HG03457 (cell line): ENCODE measurements around the gene ZNF664.

Source experiments
- ATAC-seq: cut with Tn5 transposase; IDR thresholded peaks from one replicate; pipeline ENCODE4 v1.9.1; 2021; ENCODE audit warnings: moderate number of reproducible peaks; ENCODE audit not compliant: unreplicated experiment

ZNF664 gene

DNA sequence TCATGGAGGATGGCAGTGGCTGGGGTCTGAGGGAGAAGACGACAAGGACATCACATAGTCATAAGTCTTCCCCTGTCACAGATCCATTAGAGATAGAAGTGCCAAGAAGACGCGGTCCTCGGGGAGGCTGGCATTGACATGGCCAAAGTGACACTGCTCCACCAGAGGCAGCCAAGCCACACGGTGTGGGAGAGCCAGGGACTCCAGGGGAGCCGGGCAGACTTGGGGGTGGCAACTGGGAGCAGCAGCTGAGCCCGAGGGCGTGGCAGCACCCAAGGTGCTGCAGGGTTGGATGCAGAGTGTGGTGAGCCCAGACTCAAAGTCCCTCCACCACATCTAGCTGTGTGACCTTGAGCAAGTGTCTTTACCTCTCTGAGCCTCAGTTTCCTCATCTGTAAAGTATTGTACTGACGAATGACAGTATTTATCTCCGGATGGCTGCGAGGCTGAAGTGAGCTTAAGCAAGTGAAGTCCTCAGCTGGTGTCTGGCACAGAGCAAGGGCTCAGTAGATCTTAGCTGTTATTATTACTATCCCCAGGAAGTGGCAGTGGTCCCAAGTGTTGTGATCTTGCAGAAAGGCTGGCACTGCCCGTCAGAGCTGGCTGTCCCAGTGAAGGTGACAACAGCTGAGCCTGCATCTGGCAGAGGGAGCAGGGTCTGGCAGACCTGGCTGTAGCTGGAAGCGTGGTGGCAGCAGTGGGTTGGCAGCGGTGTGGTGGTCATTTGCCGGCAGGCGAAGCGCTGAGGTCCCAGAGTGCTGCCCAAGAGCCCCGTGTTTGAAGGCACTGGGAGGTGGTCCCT lies 54.9 kb downstream of the ZNF664 start:
- no peak for ATAC-seq

- ATAC-seq, result no peak
These were observed 55.5 kb downstream of the ZNF664 start for GRCh38 chr12:124028555-124028925.

DNA sequence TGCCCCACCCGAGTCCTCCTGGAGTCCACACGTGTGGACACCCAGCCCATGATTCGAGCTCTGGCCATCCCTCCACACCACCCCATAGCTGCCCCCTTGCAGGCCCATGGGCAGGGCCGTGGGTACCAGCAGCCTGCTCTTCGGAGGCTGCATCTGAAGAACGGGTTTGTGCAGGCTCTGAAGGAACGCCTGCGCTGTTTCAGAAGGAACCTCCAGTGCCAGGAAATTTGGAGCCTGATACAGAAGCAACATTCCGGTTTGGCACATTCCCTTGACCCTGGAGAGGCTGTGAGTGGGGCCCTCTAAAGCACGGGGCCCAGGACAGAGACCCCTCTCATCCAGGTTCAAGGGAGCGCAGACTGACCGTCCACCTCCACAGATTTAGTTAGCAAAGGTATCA lies 57.0 kb downstream of the ZNF664 start:
- no peak for ATAC-seq

GRCh38 chr12:124030510-124030909 lies 57.5 kb downstream of the ZNF664 start:
- ATAC-seq, result no peak

DNA sequence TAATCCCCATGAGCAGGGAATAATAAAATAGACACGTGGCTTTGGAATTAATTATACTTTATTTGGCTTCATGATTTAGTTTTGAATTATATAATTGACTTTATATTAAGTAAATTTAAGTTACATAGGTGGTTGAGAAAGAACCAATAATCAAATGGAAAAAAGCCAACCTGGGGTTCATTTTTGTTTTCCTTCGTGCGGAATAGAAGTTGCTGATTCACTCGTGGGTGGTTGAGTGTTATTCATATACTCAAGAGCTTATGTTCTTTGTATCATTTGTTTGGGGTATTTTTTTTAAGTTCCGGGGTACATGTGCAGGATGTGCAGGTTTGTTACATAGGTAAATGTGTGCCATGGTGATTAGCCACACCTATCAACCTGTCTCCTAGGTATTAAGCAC lies 58.0 kb downstream of the ZNF664 start:
- ATAC-seq, result no peak

- ATAC-seq, result no peak
These were observed 59.4 kb downstream of the ZNF664 start for GRCh38 chr12:124032265-124032886.

GRCh38 chr12:124033859-124034258 lies 60.8 kb downstream of the ZNF664 start:
- ATAC-seq, result no peak

DNA sequence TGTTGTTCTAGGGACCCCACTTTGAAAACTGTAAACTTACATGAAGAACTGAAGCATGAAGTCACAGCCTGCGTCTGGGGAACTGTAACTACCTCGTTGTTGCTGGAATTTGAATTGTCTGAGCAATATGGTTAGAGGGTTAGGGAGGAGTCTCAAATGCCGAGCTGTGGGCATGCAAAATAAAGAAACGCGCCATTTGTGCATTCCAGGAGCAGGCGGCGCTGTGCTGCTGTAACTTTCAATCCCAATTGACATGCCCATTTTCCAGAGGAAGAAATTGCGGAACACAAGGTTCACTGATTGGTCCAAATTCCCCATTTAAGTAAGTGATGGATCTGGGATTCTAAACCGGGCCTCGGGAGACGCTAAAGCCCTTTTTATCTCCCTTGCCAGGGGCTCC lies 61.3 kb downstream of the ZNF664 start:
- ATAC-seq, result no peak

GRCh38 chr12:124035163-124035562 lies 62.1 kb downstream of the ZNF664 start:
- no peak for ATAC-seq

DNA sequence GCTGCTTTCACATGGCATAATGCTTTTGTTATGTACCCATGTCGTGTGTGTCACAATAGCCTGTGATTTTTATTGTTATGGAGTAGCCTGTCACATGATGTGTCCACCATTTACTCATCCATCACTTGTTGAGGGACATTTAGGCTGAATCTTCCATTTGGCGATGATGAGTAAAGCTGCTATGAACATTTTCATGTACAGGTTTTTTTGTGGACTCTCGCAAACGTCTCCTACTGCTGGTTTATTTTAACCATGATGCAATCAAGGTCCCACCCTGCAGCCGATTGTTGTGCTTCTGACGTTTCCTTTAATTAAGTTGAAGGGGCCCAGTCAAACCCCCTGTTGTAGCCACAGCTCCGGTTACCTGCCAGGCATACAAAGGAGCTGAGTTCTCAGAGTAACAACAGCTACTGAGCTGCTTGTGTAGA lies 63.2 kb downstream of the ZNF664 start:
- ATAC-seq, result no peak

DNA sequence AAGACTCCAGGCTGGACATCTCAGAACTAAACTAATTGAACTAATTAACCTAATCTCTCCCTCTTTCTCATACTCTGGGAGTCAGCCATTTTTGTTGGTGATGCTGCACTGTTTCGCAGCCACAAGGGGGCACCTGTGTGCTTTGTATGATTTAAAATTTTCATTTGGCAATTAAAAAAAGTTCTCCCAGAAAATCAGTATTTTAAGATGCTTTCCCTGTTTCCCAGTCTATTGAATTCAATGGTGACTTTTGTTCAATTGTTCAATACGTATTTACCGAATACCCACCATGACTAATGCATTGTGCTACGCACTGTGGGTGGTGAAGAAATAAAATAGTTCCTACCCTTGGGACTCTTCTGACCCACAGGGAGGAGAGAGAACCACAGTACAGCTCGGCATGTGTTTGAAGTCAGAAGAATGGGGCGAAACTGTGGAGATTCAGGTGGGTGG lies 63.7 kb downstream of the ZNF664 start:
- no peak for ATAC-seq

DNA sequence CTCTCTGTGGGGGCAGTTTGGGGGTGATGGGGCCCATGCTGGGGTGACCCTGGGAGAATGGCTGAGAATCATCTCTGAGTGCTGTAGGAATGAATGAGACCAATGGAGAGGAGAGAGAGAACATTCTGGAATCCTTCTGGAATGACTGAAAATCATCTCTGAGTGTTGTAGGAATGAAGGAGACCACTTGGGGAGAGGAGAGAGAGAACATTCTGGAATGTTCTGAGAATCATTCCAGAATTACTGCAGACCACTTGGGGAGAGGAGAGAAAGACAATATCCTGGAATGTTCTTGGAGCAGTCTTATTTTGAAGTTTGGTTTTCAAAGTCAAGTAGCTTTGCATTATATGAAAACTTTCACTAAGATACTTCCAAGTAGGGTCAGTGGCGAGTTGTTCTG lies 64.3 kb downstream of the ZNF664 start:
- ATAC-seq, result no peak

DNA sequence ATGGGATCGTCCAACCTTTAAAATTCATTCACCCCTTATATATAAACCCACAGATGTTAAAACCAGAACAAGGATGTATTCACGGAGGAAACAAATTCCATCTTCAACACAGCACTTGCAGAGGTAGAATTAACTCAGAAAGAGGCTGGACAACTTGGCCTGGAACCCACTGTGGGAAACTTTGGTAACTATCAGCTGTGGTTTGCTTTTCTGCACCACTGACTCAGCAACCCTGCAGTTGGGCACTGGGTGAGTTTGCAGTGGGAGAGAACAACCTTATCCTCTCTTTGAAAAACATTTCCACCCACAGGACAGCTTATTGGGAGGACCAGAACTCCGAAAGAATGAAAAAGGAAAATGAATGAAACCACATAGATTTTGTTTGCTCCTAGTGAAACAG lies 66.3 kb downstream of the ZNF664 start:
- no peak for ATAC-seq

GRCh38 chr12:124040291-124040690 lies 67.3 kb downstream of the ZNF664 start:
- ATAC-seq, result no peak

DNA sequence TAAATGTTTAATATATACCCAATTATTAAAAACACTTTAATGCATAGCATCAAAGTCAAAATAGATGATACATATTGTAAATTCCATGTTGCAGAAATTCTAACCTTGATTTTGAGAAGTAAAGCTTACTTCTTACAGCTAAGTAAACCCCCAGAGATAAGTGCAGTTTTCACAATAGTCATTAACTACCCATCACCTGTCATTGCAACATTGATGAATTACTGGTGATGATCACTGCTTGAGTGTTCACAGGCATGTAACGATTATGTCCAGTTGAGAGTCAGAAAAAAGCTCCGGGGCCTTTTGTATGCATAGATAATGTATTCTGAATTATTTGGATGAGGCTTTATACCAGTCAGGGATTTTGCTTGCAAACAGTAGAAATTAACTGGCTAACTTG lies 67.7 kb downstream of the ZNF664 start:
- ATAC-seq, result no peak

GRCh38 chr12:124041907-124042306 lies 68.9 kb downstream of the ZNF664 start:
- no peak for ATAC-seq

DNA sequence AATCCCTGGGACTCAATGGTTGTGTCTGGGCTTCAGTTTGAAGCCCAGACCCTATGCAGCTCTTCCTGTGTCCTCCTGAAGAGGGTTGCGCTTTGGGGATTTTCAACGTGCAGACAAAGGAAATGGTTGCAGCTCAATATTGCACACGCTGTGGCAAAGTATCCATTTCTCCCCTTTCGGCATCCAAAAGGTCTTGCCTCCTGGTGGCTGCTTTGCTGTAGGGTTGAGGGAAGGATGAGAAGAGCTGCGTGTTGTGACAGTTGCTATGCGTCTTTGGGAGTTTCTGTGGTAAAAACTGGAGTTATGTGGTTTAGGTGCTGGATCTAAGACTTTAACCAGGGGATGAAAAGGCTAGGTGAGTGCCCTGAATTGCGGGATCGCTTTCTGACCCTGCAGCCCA lies 71.0 kb downstream of the ZNF664 start:
- no peak for ATAC-seq

GRCh38 chr12:124044809-124045321 lies 71.8 kb downstream of the ZNF664 start:
- ATAC-seq, result no peak

- no peak for ATAC-seq
These were observed 72.8 kb downstream of the ZNF664 start for GRCh38 chr12:124045671-124046455.

- no peak for ATAC-seq
These were observed 73.4 kb downstream of the ZNF664 start for GRCh38 chr12:124046456-124046740.

DNA sequence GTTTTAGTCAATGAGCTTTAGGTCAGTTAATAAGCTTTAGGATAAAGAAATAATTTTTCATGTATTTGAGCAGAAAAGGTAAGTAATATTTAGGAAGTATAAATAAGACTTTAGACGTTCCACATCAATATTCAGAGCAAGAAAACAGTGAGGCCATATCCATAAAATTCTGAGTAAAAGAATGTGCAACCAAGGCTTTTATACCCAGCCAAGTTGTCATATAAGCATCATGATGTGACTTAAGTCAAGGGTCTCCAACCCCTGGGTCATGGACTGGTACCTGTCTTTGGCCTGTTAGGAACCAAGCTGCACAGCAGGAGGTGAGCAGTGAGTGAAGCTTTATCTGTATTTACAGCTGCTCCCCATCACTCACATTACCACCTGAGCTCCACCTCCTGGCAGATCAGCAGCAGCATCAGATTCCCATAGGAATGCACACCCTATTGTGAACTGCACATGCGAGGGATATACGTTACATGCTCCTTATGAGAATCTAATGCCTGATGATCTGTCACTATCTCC lies 74.1 kb downstream of the ZNF664 start:
- no peak for ATAC-seq
